Activated CD8-positive, alpha-beta T cell treated with anti-CD3 and anti-CD28 coated beads, Interleukin-2, amount 10 ng/mL, durations not matched to agents 7 days and 5 days (primary cell): Measurements from ENCODE around the gene TRIM8. TPM values are rescaled to one million over a fixed set of nuclear protein-coding genes. Genes with fewer than 3 reads are reported as not detected.

Experiments used
- ATAC-seq: fragments of 150-1000 bp; cut with Tn5 transposase; one replicate; pipeline ENCODE4 v1.10.0; 2021; ENCODE audit warnings: moderate library complexity
- CTCF ChIA-PET: fragments of 350-600 bp; sonication (Branson Sonifier 250); formaldehyde crosslinking; loops from one replicate; lab custom pipeline; 2021; ENCODE audit warnings: antibody characterized with exemption; lab: Charles Lee
- POLR2A ChIA-PET: fragments of 350-600 bp; sonication (Branson Sonifier 250); formaldehyde crosslinking; loops from one replicate; lab custom pipeline; 2021; ENCODE audit warnings: antibody characterized with exemption; lab: Charles Lee
- DNase-seq: peaks from one replicate; pipeline ENCODE4 v3.0.0-alpha.2; 2020
- H3K27ac Mint-ChIP-seq: one replicate; pipeline ENCODE4 v1.8.0; 2021; ENCODE audit warnings: mild to moderate bottlenecking, mixed read lengths
- H3K27me3 Mint-ChIP-seq: one replicate; pipeline ENCODE4 v1.8.0; 2021; ENCODE audit warnings: low read depth, mixed read lengths
- H3K36me3 Mint-ChIP-seq: one replicate; pipeline ENCODE4 v1.8.0; 2021; ENCODE audit warnings: low read depth, mixed read lengths
- H3K4me1 Mint-ChIP-seq: one replicate; pipeline ENCODE4 v1.8.0; 2021; ENCODE audit warnings: low read depth, mixed read lengths
- H3K4me3 Mint-ChIP-seq: one replicate; pipeline ENCODE4 v1.8.0; 2021; ENCODE audit warnings: mild to moderate bottlenecking, mixed read lengths
- H3K9me3 Mint-ChIP-seq: one replicate; pipeline ENCODE4 v1.8.0; 2022; ENCODE audit warnings: mixed read lengths; ENCODE audit not compliant: insufficient read depth
- total RNA-seq, 2 experiments: library from RNA; stranded (reverse); gene quantifications; one replicate each; pipeline ENCODE4 v1.2.3, GENCODE V29; 2021

TRIM8 gene
- total RNA-seq, 2 experiments from 2014 or later = 45.0 to 47.1 TPM

DNA sequence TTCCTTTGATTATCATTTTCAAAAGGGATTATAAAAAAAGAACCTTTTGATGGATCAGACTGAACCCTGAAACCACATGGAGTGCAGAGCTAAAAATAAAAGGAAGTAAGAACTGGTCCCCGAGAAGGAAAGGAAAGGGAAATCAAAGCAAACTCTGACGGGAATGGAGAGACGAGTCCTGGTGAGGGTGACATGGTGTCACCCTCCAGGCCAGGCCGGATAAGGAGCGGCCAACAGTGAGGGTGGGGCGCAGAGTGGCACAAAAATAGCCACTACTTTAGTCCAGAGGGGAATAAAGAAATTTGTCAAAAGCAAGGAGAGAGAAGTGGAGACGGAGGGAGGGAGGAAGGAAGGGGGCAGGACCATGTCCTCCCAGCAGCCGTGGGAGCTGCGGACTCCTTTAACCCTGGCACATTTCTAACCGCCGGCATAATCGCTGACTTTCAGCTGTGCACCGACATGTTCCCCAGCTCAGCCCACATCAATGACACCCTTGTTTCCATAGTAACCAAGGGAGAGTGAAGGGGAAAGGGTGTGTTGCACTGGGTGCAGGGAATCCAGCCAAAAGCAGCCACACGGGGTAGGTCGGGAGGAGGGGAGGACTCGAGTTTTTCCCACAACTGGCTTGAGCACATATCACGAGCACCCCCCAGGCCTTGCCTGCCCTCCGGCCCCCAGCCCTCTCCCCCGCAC, 29.7 kb downstream of the TRIM8 start:
- Mint-ChIP-seq H3K27ac (peak overlapping the region; percentile 87), H3K9me3 (no peaks in the 10 kb centered on the region), H3K36me3 (peaks cover 5% of the 10 kb centered on the region), H3K4me3 (peak overlapping the region; percentile 70), H3K4me1 (peaks cover 52% of the 10 kb centered on the region), H3K27me3 (no peaks in the 10 kb centered on the region)
- POLR2A ChIA-PET = interaction anchor here (0.8 to 3.3 kb wide), 7 partner anchors 10 to 139 kb away, joined by 3 to 24 read pairs (median 5); partner anchors contain the start of genes ARL3, SFXN2 and TRIM8
- CTCF ChIA-PET = interaction anchor here (1.0 to 4.6 kb wide), 11 partner anchors 10 to 62 kb away, joined by 3 to 61 read pairs (median 5); partner anchors contain the start of genes ARL3, SFXN2 and TRIM8
- ATAC-seq = peak; percentile 93
- DNase-seq = peak; percentile 89

- Mint-ChIP-seq H3K27me3 (no peaks in the 10 kb centered on the region), H3K36me3 (peaks cover 5% of the 10 kb centered on the region), H3K27ac (peak overlapping the region; percentile 87), H3K4me3 (peak overlapping the region; percentile 70), H3K4me1 (peaks cover 47% of the 10 kb centered on the region), H3K9me3 (no peaks in the 10 kb centered on the region)
- POLR2A ChIA-PET = interaction anchor here (0.8 to 3.3 kb wide), 8 partner anchors 10 to 138 kb away, joined by 3 to 24 read pairs (median 5); partner anchors contain the start of genes ARL3, SFXN2 and TRIM8
- DNase-seq (peak; percentile 44), ATAC-seq (peak; percentile 60)
- CTCF ChIA-PET = interaction anchor here (1.0 to 4.6 kb wide), 11 partner anchors 9 to 38 kb away, joined by 3 to 61 read pairs (median 5); partner anchors contain the start of genes ARL3, SFXN2 and TRIM8
Observed at GRCh38 chr10:102674566-102674965, 30.3 kb downstream of the TRIM8 start.

- Mint-ChIP-seq H3K9me3 (no peaks in the 10 kb centered on the region), H3K4me1 (peaks cover 42% of the 10 kb centered on the region), H3K36me3 (peaks cover 5% of the 10 kb centered on the region), H3K4me3 (peak overlapping the region; percentile 70), H3K27me3 (no peaks in the 10 kb centered on the region), H3K27ac (peak overlapping the region; percentile 87)
- CTCF ChIA-PET = interaction anchor here (1.0 to 4.6 kb wide), 13 partner anchors 8 to 170 kb away, joined by 3 to 61 read pairs (median 5); partner anchors contain the start of genes ARL3, SFXN2 and TRIM8
- POLR2A ChIA-PET = interaction anchor here (0.8 to 3.3 kb wide), 8 partner anchors 10 to 138 kb away, joined by 3 to 24 read pairs (median 4); partner anchors contain the start of genes ARL3, SFXN2 and TRIM8
- DNase-seq (no peak), ATAC-seq (no peak)
Observed at GRCh38 chr10:102675011-102675665, 30.9 kb downstream of the TRIM8 start.

- Mint-ChIP-seq H3K4me3 (no peak overlapping the region), H3K27me3 (no peaks in the 10 kb centered on the region), H3K4me1 (peaks cover 45% of the 10 kb centered on the region), H3K9me3 (no peaks in the 10 kb centered on the region), H3K27ac (peak overlapping the region; percentile 65), H3K36me3 (peaks cover 5% of the 10 kb centered on the region)
- ATAC-seq (no peak), DNase-seq (no peak)
- CTCF ChIA-PET = interaction anchor here (1.0 to 4.6 kb wide), 11 partner anchors 8 to 171 kb away, joined by 3 to 61 read pairs (median 5); partner anchors contain the start of genes ARL3, SFXN2 and TRIM8
- POLR2A ChIA-PET = interaction anchor here (0.8 to 3.3 kb wide), 6 partner anchors 11 to 38 kb away, joined by 3 to 24 read pairs (median 5); partner anchors contain the start of genes ARL3, SFXN2 and TRIM8
Observed at GRCh38 chr10:102675666-102676533, 31.6 kb downstream of the TRIM8 start.

DNA sequence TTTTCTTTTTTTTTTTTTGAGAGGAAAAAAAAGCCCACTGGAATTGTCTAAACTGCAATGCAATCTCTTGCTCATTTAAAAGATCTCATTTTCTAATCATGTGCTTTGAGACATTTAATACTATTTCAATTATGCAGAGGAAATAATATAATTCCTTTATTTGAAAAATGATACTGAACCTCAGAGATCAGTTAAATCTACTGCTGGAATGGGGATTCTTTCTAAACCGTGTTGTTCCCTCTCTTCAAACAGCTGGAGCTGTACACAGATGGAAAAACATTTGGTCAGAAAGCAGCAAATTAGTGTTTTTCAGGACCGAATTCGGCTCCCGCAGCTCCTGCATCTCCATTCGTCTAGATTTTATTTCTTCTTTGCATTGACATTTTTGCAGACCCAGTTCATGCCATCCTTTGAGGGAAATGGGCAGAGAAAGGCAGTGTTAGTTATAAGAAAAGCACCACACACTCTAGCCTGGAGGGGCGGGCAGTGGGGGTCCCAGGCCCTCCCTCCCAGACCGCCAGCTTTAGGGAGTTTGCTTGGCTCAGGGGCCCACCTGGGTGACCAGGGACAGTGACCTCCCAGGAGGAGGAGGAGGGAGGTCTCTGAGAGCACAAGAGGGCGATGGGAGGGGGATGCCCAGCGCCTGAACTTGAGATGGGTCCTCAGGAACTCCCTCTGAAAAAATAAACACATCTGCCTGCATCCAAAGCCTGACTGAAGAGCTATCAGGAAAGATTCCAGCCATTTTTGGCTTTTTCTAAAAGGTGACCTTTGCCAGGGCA, 32.4 kb downstream of the TRIM8 start:
- Mint-ChIP-seq H3K4me1 (peaks cover 51% of the 10 kb centered on the region), H3K4me3 (no peak overlapping the region), H3K9me3 (no peaks in the 10 kb centered on the region), H3K27ac (no peak overlapping the region), H3K36me3 (peaks cover 10% of the 10 kb centered on the region), H3K27me3 (no peaks in the 10 kb centered on the region)
- ATAC-seq (no peak), DNase-seq (no peak)
- POLR2A ChIA-PET = interaction anchor here (0.6 to 1.4 kb wide), 2 partner anchors 27 to 36 kb away, joined by 3 to 4 read pairs; no protein-coding TSS in a partner anchor
- CTCF ChIA-PET = interaction anchor here (1.5 to 4.6 kb wide), 4 partner anchors 15 to 42 kb away, joined by 4 to 61 read pairs (median 26); partner anchors contain the start of genes ARL3, SFXN2 and TRIM8

DNA sequence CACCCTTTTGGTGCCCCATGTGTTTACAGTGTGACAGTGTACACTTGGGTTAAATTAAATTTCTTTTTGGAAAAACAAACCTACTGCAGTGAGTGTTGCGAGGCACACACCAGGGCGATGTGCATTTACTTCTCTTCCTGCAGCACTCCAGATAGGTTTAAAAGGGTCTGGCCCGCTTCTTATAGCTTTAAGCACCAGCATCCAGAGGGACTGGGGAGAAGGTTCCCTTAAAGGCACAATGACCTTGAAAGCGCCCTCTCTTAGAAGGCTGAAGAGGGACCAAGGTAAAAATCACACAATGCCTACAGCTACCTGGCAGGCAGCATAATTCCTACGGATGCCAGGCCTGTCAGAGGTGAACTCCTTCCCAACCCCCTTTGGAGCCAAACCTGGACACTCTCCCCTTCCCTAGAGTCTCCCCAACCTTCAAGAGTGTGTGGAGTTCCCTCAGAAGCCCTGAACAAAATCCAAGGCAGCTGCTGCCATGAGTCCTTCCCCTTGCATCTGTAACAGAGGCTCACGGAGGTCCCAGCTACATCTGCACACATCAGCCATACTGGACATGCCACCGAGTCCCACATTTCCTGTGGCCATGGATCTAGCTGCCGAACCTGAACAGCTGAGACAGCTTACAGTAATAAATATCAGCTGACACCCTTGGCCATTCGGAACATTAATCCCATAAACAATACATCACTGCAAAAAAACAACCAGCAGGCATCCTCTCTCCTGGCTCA, 33.2 kb downstream of the TRIM8 start:
- no peak for ATAC-seq
- CTCF ChIA-PET = interaction anchor here (1.6 to 4.6 kb wide), 4 partner anchors 8 to 42 kb away, joined by 6 to 61 read pairs (median 16); partner anchors contain the start of genes ARL3 and SFXN2
- no peak overlapping the region for H3K27ac Mint-ChIP-seq
- peaks cover 18% of the 10 kb centered on the region for H3K36me3 Mint-ChIP-seq
- DNase-seq = no peak
- H3K4me1 Mint-ChIP-seq = peaks cover 58% of the 10 kb centered on the region
- no peaks in the 10 kb centered on the region for H3K9me3 Mint-ChIP-seq
- no peak overlapping the region for H3K4me3 Mint-ChIP-seq
- POLR2A ChIA-PET = interaction anchor here (1.4 kb wide), 1 partner anchor 28 kb away, joined by 3 read pairs; no protein-coding TSS in a partner anchor
- no peaks in the 10 kb centered on the region for H3K27me3 Mint-ChIP-seq

GRCh38 chr10:102678068-102678400, 33.8 kb downstream of the TRIM8 start:
- POLR2A ChIA-PET = interaction anchor here (1.4 kb wide), 1 partner anchor 29 kb away, joined by 3 read pairs; no protein-coding TSS in a partner anchor

DNA sequence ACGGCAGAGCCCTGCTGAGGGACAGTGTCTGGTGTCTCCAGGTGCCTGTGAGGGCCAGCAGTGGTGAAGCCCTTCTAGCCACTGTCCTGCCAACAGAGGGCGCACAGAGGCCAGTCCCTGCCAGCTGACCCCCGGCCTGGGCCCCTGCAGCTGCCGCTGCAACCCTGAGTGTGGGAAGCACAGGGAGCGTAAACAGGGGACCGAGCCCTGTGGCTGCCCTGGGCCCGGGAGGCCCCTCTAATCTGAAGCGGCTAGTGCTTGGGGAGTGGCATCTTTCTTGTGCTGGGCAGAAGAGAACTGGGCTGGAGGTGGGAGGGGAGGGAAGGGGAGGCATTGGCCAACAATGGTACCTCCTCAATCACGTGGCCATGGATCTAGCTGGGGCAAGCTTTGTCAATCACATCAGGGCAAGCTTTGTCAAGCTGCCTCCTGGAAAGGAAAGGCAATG, 34.6 kb downstream of the TRIM8 start:
- no peak overlapping the region for H3K27ac Mint-ChIP-seq
- peaks cover 23% of the 10 kb centered on the region for H3K36me3 Mint-ChIP-seq
- DNase-seq (no peak), ATAC-seq (no peak)
- peaks cover 48% of the 10 kb centered on the region for H3K4me1 Mint-ChIP-seq
- H3K4me3 Mint-ChIP-seq = no peak overlapping the region
- H3K9me3 Mint-ChIP-seq = no peaks in the 10 kb centered on the region
- ChIA-PET POLR2A (interaction anchor here (0.6 kb wide), 1 partner anchor 46 kb away, joined by 3 read pairs; no protein-coding TSS in a partner anchor), CTCF (interaction anchor here (1.2 to 3.0 kb wide), 6 partner anchors 9 to 223 kb away, joined by 3 to 22 read pairs (median 5); partner anchors contain the start of genes ARL3 and SFXN2)
- no peaks in the 10 kb centered on the region for H3K27me3 Mint-ChIP-seq

More at GRCh38 chr10:102678068-102678400, 33.8 kb downstream of the TRIM8 start:
- no peak for DNase-seq
- Mint-ChIP-seq H3K4me1 (peaks cover 56% of the 10 kb centered on the region), H3K27me3 (no peaks in the 10 kb centered on the region), H3K27ac (no peak overlapping the region), H3K36me3 (peaks cover 18% of the 10 kb centered on the region), H3K4me3 (no peak overlapping the region), H3K9me3 (no peaks in the 10 kb centered on the region)
- no peak for ATAC-seq
- CTCF ChIA-PET = interaction anchor here (1.2 to 3.0 kb wide), 4 partner anchors 9 to 224 kb away, joined by 4 to 22 read pairs (median 8); partner anchors contain the start of genes ARL3 and SFXN2

DNA sequence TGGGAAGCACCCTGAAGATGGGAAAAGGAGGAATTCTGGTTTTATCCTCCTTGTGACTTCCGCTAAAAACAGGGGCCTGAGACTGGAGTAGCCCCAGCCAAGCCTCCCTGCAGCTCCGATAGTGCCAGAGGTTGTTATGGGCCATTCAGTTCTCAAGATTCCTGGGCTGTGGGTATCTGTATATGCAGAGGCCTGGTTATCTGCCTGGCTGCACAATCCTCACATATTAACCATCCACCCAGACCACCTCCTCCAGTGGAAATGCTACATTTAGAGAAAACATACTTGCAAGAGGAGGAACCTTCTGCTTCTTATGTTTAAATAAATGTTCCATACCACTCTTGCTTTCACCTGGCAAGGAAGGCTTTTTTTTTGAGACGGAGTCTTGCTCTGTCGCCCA, 35.3 kb downstream of the TRIM8 start:
- ChIA-PET CTCF (interaction anchor here (1.2 to 3.0 kb wide), 4 partner anchors 10 to 34 kb away, joined by 3 to 22 read pairs (median 7); partner anchors contain the start of genes ARL3 and SFXN2), POLR2A (interaction anchor here (0.6 kb wide), 1 partner anchor 46 kb away, joined by 3 read pairs; no protein-coding TSS in a partner anchor)
- Mint-ChIP-seq H3K4me1 (peaks cover 42% of the 10 kb centered on the region), H3K36me3 (peaks cover 25% of the 10 kb centered on the region), H3K9me3 (no peaks in the 10 kb centered on the region), H3K4me3 (no peak overlapping the region), H3K27ac (no peak overlapping the region), H3K27me3 (no peaks in the 10 kb centered on the region)
- DNase-seq (no peak), ATAC-seq (no peak)
